SKM-1 treated with dmso at 0.1 percent for 144 hours (cell line): ENCODE measurements around the gene LAMA4.
"Not testable (repeated sequence)": the region's sequence is repeated elsewhere in the genome, so short reads cannot be mapped to it uniquely, and the experiment has no call there.

ENCODE experiments used
- DNase-seq: peaks from one replicate; lab custom pipeline; 2025; ENCODE audit not compliant: unreplicated experiment; lab: John Stamatoyannopoulos, UW

Gene LAMA4

GRCh38 chr6:112218563-112218962 lies 35.8 kb downstream of the LAMA4 start:
- no peak for DNase-seq

GRCh38 chr6:112216662-112217551 lies 37.5 kb downstream of the LAMA4 start:
- no peak for DNase-seq

- DNase-seq = no peak
These were observed 38.7 kb downstream of the LAMA4 start for GRCh38 chr6:112215488-112216284.

- DNase-seq = no peak
These were observed 39.6 kb downstream of the LAMA4 start for GRCh38 chr6:112214739-112215269.

GRCh38 chr6:112210852-112211251 lies 43.5 kb downstream of the LAMA4 start:
- DNase-seq = no peak

- DNase-seq = no peak
These were observed 45.2 kb downstream of the LAMA4 start for GRCh38 chr6:112209131-112209530.

GRCh38 chr6:112207776-112208175 lies 46.6 kb downstream of the LAMA4 start:
- DNase-seq = no peak

GRCh38 chr6:112207131-112207530 lies 47.2 kb downstream of the LAMA4 start:
- DNase-seq = no peak

- DNase-seq = no peak
These were observed 48.3 kb downstream of the LAMA4 start for GRCh38 chr6:112206110-112206458.

- DNase-seq = no peak
These were observed 48.8 kb downstream of the LAMA4 start for GRCh38 chr6:112205427-112206109.

GRCh38 chr6:112204350-112204706 lies 50.0 kb downstream of the LAMA4 start:
- no peak for DNase-seq

- no peak for DNase-seq
These were observed 50.6 kb downstream of the LAMA4 start for GRCh38 chr6:112203577-112204349.

GRCh38 chr6:112202639-112203341 lies 51.6 kb downstream of the LAMA4 start:
- no peak for DNase-seq

- not testable (repeated sequence) for DNase-seq
These were observed 54.0 kb downstream of the LAMA4 start for GRCh38 chr6:112200185-112200914.

GRCh38 chr6:112199001-112199403 lies 55.4 kb downstream of the LAMA4 start:
- no peak for DNase-seq

GRCh38 chr6:112198582-112198981 lies 55.8 kb downstream of the LAMA4 start:
- DNase-seq = no peak

- DNase-seq = no peak
These were observed 56.7 kb downstream of the LAMA4 start for GRCh38 chr6:112197636-112198035.

- DNase-seq = no peak
These were observed 58.1 kb downstream of the LAMA4 start for GRCh38 chr6:112196306-112196705.

GRCh38 chr6:112195166-112195565 lies 59.2 kb downstream of the LAMA4 start:
- no peak for DNase-seq
